Ovary (tissue), 9 donors: ENCODE data around the gene NUBPL. TPM values are rescaled to one million over a fixed set of nuclear protein-coding genes. Genes with fewer than 3 reads are reported as not detected.

ENCODE experiments used
- DNase-seq, 5 donors: peaks; one replicate each; pipeline ENCODE4 v3.0.0-alpha.2; 2019 to 2020
- H3K27ac ChIP-seq, 2 donors: fragments of 200-600 bp; one replicate each; pipeline versions ENCODE4 v1.5.1 to v1.8.0; 2019 to 2022
- H3K27me3 ChIP-seq: fragments of 200-600 bp; one replicate; pipeline ENCODE4 v1.8.0; 2022
- H3K36me3 ChIP-seq: fragments of 200-600 bp; sonication (generic); one replicate; pipeline ENCODE4 v1.5.1; 2019
- H3K4me1 ChIP-seq: one replicate; pipeline ENCODE4 v1.8.1; 2013; ENCODE audit warnings: mild to moderate bottlenecking, moderate library complexity; ENCODE audit not compliant: insufficient read depth
- H3K4me3 ChIP-seq: fragments of 200-600 bp; sonication (generic); one replicate; pipeline ENCODE4 v1.5.1; 2017
- H3K9me3 ChIP-seq, 2 donors: fragments of 200-600 bp in 1 of 2; sonication (generic) in 1 of 2; one replicate each; pipeline versions ENCODE4 v1.5.1 to v1.8.1; 2013 to 2019; ENCODE audit warnings: mild to moderate bottlenecking in 1 of 2, moderate library complexity in 1 of 2
- EP300 ChIP-seq: sonication (generic); formaldehyde crosslinking; IDR thresholded peaks from one replicate; pipeline ENCODE4 v1.6.1; 2017; ENCODE audit warnings: antibody characterized with exemption
- POLR2A ChIP-seq: fragments of 450-650 bp; IDR thresholded peaks from one replicate; pipeline ENCODE4 v1.6.1; 2017; ENCODE audit warnings: antibody characterized with exemption, mild to moderate bottlenecking, moderate library complexity
- WGBS, 3 donors: extraction: QIAGEN DNeasy Blood & Tissue Kit in 1 of 3; methylation state at CpG; one replicate each; pipeline versions ENCODE4 v1.1.5 to v1.1.7; 2013 to 2017; 5-methylcytosine and 5-hydroxymethylcytosine counted together
- intact Hi-C, 4 donors: fragments of 100-400 bp; cut with DNase I; formaldehyde crosslinking; loops; one replicate each; pipeline versions ENCODE4 v1.11.0 to v1.15.1; 2022 to 2023
- polyA plus RNA-seq, 2 donors: library from polyadenylated mRNA; stranded (reverse); fragments of 200-250 nt in 1 of 2; fragments of 350-450 nt in 1 of 2; fragmentation: Illumina TruSeq in 1 of 2; extraction: RNeasy Lipid Tissue Mini Kit (QIAGEN cat#74804) in 1 of 2; gene quantifications; one replicate each; pipeline ENCODE4 v1.2.3, GENCODE V29; 2013 to 2014
- total RNA-seq, 7 donors: library from RNA; depleted of rRNA in 2 of 7; stranded (reverse); fragments of >200 nt in 2 of 7; fragmentation: NEBNext Ultra II Directional in 3 of 7; extraction: Animal tissue kit (Norgen Biotek cat#: 25700) in 3 of 7; gene quantifications; one replicate each; pipeline versions ENCODE4 v1.1.0 to v1.2.4, GENCODE V29; 2016 to 2023
- TF ChIP-seq, protein P1 (sequence below), 3 donors: fragments of 450-650 bp in 2 of 3; fragments of 200-600 bp in 1 of 3; IDR thresholded peaks; one replicate each; pipeline versions ENCODE4 v1.5.1 to v1.8.0; 2016 to 2022; ENCODE audit warnings: antibody characterized with exemption in 3 of 3, mild to moderate bottlenecking in 1 of 3
- donor health status: DM: no; HTN: no; CAD: no; lungs with moderate emphysema.
- donor health status: DM: no; HTN: no; CAD: no.
- donor health status: Bipolar disorder and iron deficiency.
- donor health status: DM: yes; HTN: yes; CAD: no.
- donor health status: DM: no; HTN: no; CAD: no.
- donor health status: DM: yes; HTN: yes; CAD: no.

Gene NUBPL
- total and polyA plus RNA-seq, 9 donors = 5.8 to 17.6 (median 14.0) TPM

DNA sequence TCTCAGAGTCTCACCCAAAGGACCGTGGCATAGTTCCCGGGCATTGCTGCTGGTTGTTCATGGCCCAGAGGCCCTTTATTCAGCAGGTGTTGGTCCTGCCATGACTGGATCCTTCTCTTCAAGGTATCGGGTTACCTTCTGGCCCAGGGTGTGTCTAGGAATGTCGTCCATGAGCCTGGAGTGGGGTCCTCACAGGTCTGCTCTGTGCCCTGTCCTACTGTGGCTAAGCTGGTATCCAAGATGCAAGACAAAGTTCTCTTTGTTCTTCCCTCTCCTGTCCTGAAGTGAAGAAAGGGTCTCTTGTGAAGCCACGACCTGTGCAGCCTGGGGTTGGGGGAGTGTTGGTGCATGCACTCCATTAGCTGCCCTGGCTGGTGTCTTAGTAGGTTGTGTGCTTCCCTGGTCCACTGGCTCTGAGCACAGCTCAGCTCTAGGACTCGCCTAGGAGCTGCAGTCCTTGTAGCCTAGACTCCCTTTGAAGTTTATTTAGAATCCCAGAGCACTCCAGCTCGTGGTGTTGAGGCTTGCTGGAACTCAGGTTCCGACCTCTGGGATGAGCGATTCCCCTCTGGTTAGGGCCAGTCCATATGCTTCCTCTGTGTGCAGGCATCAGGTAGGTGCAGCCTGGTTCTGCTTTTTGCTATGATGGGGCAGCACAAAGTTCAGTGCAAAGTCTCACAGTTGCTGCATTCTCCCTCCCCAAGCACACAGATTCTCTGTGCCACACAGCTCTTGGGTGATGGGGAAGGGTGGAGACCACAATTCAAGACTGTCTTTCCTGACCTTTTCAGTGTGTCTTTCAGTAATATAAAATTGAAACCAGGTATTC lies 117.4 kb downstream of the NUBPL start:
- H3K9me3 ChIP-seq = no peaks in the 10 kb centered on the region
- no peaks in the 10 kb centered on the region for H3K36me3 ChIP-seq
- intact Hi-C loops = no loop called here
- TF ChIP-seq, protein P1, sequence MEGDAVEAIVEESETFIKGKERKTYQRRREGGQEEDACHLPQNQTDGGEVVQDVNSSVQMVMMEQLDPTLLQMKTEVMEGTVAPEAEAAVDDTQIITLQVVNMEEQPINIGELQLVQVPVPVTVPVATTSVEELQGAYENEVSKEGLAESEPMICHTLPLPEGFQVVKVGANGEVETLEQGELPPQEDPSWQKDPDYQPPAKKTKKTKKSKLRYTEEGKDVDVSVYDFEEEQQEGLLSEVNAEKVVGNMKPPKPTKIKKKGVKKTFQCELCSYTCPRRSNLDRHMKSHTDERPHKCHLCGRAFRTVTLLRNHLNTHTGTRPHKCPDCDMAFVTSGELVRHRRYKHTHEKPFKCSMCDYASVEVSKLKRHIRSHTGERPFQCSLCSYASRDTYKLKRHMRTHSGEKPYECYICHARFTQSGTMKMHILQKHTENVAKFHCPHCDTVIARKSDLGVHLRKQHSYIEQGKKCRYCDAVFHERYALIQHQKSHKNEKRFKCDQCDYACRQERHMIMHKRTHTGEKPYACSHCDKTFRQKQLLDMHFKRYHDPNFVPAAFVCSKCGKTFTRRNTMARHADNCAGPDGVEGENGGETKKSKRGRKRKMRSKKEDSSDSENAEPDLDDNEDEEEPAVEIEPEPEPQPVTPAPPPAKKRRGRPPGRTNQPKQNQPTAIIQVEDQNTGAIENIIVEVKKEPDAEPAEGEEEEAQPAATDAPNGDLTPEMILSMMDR (IDR thresholded peaks at IDR 0.05) = no peak
- TF ChIP-seq EP300 (no peak), POLR2A (no peak)
- H3K27me3 ChIP-seq = no peaks in the 10 kb centered on the region
- no peaks in the 10 kb centered on the region for H3K4me1 ChIP-seq
- WGBS, 3 donors = 90% methylated on average over 9 of the region's 9 CpGs
- DNase-seq = no peak
- no peak overlapping the region for H3K27ac ChIP-seq
- H3K4me3 ChIP-seq = no peak overlapping the region

DNA sequence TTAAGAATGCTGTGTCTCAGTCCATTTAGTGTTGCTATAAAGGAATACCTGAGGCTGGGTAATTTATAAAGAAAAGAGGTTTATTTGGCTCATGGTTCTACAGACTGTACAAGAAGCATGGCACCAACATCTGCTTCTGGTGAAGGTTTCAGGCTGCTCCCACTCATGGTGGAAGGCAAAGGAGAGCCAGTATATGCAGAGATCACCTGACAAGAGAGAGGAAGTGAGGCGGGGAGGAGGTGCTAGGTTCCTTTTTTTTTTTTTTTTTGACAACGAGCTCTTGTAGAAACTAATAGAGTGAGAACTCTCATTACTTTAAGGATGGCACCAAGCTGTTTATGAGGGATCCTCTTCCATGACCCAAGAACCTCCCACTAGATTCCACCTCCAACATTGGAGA lies 121.6 kb downstream of the NUBPL start:
- WGBS, 3 donors = 94 to 98% (median 96%) methylated on average over 2 of the region's 2 CpGs
- Histone ChIP-seq H3K9me3 (no peaks in the 10 kb centered on the region), H3K4me3 (no peak overlapping the region), H3K27me3 (no peaks in the 10 kb centered on the region), H3K27ac (no peak overlapping the region), H3K36me3 (no peaks in the 10 kb centered on the region), H3K4me1 (no peaks in the 10 kb centered on the region)
- DNase-seq = no peak
- TF ChIP-seq, protein P1 (IDR thresholded peaks at IDR 0.05) = no peak
- no peak for TF ChIP-seq EP300
- TF ChIP-seq POLR2A = no peak
- intact Hi-C loops = no loop called here

DNA sequence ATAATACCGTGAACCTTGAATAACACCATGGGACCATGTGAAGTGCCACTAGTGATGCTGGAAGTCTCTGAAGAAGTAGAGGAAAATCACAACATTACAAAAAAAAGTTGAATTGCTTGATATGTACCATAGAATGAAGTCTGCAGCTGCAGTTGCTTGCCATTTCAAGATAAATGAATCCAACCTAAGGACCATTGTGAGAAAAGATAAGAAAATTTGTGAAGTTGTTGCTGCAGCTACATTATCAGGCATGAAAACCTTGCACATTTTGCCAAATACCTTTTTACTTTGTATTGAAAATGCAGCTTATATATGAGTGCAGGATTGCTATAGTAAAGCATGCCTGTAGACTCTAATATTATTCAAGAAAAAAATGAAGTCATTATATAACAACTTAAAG lies 126.5 kb downstream of the NUBPL start:
- Histone ChIP-seq H3K4me3 (no peak overlapping the region), H3K36me3 (no peaks in the 10 kb centered on the region), H3K27ac (no peak overlapping the region), H3K4me1 (no peaks in the 10 kb centered on the region), H3K27me3 (no peaks in the 10 kb centered on the region), H3K9me3 (no peaks in the 10 kb centered on the region)
- intact Hi-C loops = no loop called here
- WGBS, 3 donors = 95 to 100% (median 100%) methylated on average over 1 of the region's 1 CpG
- TF ChIP-seq EP300 = no peak
- TF ChIP-seq, protein P1 (IDR thresholded peaks at IDR 0.05) = no peak
- DNase-seq = no peak

DNA sequence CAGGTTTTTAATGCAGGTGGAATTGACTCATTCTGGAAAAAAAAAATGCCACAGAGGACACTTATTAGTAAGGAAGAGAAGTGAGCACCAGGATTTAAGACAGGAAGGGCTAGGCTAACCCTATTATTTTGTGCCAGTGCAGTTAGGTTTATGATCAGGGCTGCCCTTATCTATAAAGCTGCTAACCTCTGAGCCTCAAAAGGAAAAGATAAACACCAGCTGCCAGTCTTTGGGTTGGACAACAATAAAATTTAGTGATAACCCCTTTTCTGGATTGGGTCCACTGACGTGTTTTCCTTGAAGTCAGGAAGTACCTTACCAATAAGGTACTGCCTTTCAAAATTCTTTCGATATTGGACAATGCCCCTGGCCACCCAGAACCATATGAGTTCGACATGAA lies 128.9 kb downstream of the NUBPL start:
- no peaks in the 10 kb centered on the region for H3K36me3 ChIP-seq
- WGBS, 3 donors = 75 to 79% (median 78%) methylated on average over 3 of the region's 3 CpGs
- no peaks in the 10 kb centered on the region for H3K9me3 ChIP-seq
- no peak overlapping the region for H3K4me3 ChIP-seq
- no peaks in the 10 kb centered on the region for H3K4me1 ChIP-seq
- intact Hi-C loops = no loop called here
- TF ChIP-seq POLR2A (no peak), EP300 (no peak)
- TF ChIP-seq, protein P1 (IDR thresholded peaks at IDR 0.05) = no peak
- DNase-seq = no peak
- H3K27me3 ChIP-seq = no peaks in the 10 kb centered on the region
- no peak overlapping the region for H3K27ac ChIP-seq
